SK-N-SH (cell line): ENCODE measurements around the gene MMP14. TPM values are rescaled to one million over a fixed set of nuclear protein-coding genes. Genes with fewer than 3 reads are reported as not detected.

Experiments used
- CTCF ChIA-PET: fragments of 300-600, 350-600 bp; formaldehyde crosslinking; extraction: SDS; loops from one replicate; lab custom pipeline; 2021; lab: Yijun Ruan, JAX
- POLR2A ChIA-PET: fragments of 350-600 bp; sonication (Branson Sonifier 250); formaldehyde crosslinking; extraction: SDS; loops from one replicate; lab custom pipeline; 2020; ENCODE audit warnings: antibody characterized with exemption, inconsistent platforms; lab: Yijun Ruan, JAX
- DNase-seq: peaks from one replicate; pipeline ENCODE4 v3.0.0; 2012
- H2AFZ ChIP-seq: fragments of 200-600 bp; sonication (generic); 2 replicates; pipeline ENCODE4 v1.8.1; 2016; ENCODE audit warnings: antibody characterized with exemption, mild to moderate bottlenecking, low read depth
- H3F3A ChIP-seq: fragments of 200-600 bp; sonication (generic); replicated peaks from 2 replicates; pipeline ENCODE3; 2016; ENCODE audit warnings: antibody characterized with exemption, mild to moderate bottlenecking; ENCODE audit not compliant: insufficient read depth
- H3K27ac ChIP-seq, 2 experiments: fragments of 200-500 bp in 1 of 2; fragments of 200-600 bp in 1 of 2; sonication (Bioruptor generic) in 1 of 2; sonication (generic), shearing (Covaris generic) in 1 of 2; 2 replicates each; pipeline versions ENCODE4 v1.5.1 to v1.6.1; 2014 to 2016; ENCODE audit warnings: low read depth in 2 of 2, inconsistent platforms in 1 of 2, low read length in 1 of 2, mild to moderate bottlenecking in 1 of 2, mixed read lengths in 1 of 2
- H3K27me3 ChIP-seq: fragments of 200-600 bp; sonication (generic), shearing (Covaris generic); 2 replicates; pipeline ENCODE4 v1.6.1; 2016; ENCODE audit warnings: mixed run types; ENCODE audit not compliant: insufficient read depth
- H3K36me3 ChIP-seq, 2 experiments: fragments of 200-500 bp in 1 of 2; fragments of 200-600 bp in 1 of 2; sonication (Bioruptor generic) in 1 of 2; sonication (generic) in 1 of 2; replicated peaks in 1 of 2; 2 replicates each; pipeline versions ENCODE3 to v1.5.1; 2014 to 2016; ENCODE audit warnings: low read length in 1 of 2, mild to moderate bottlenecking in 1 of 2; ENCODE audit not compliant: insufficient read depth in 2 of 2, control insufficient read depth in 1 of 2
- H3K4me1 ChIP-seq, 2 experiments: fragments of 200-500 bp in 1 of 2; fragments of 200-600 bp in 1 of 2; sonication (Bioruptor generic) in 1 of 2; sonication (generic), shearing (Covaris generic) in 1 of 2; 2 replicates each; pipeline versions ENCODE4 v1.5.1 to v1.6.1; 2014 to 2016; ENCODE audit warnings: low read depth in 1 of 2, low read length in 1 of 2, mixed run types in 1 of 2; ENCODE audit not compliant: insufficient read depth in 2 of 2, control insufficient read depth in 1 of 2
- H3K4me2 ChIP-seq: fragments of 200-600 bp; sonication (generic), shearing (Covaris generic); 2 replicates; pipeline ENCODE4 v1.6.1; 2017; ENCODE audit warnings: mixed run types
- H3K4me3 ChIP-seq, 2 experiments: fragments of 200-500 bp in 1 of 2; fragments of 200-600 bp in 1 of 2; sonication (Bioruptor generic) in 1 of 2; sonication (generic), shearing (Covaris generic) in 1 of 2; 2 replicates each; pipeline versions ENCODE4 v1.5.1 to v1.8.1; 2014 to 2016; ENCODE audit warnings: low read depth in 2 of 2, inconsistent platforms in 1 of 2, low read length in 1 of 2, mild to moderate bottlenecking in 1 of 2, mixed read lengths in 1 of 2, moderate library complexity in 1 of 2
- H3K79me2 ChIP-seq: fragments of 200-600 bp; sonication (generic); 2 replicates; pipeline ENCODE4 v1.8.1; 2017; ENCODE audit warnings: mild to moderate bottlenecking; ENCODE audit not compliant: insufficient read depth
- H3K9ac ChIP-seq: fragments of 200-600 bp; sonication (generic); 2 replicates; pipeline ENCODE4 v1.6.1; 2017; ENCODE audit warnings: mixed run types
- H3K9me2 ChIP-seq: fragments of 200-600 bp; sonication (generic); 2 replicates; pipeline ENCODE4 v1.6.1; 2017; ENCODE audit warnings: mixed run types
- H3K9me3 ChIP-seq: fragments of 200-600 bp; sonication (generic); 2 replicates; pipeline ENCODE4 v1.6.1; 2017; ENCODE audit warnings: mixed run types, mild to moderate bottlenecking, moderate library complexity
- H4K20me1 ChIP-seq: fragments of 200-600 bp; sonication (generic); 2 replicates; pipeline ENCODE4 v1.6.1; 2017; ENCODE audit warnings: mild to moderate bottlenecking, mixed run types; ENCODE audit not compliant: insufficient read depth
- CHD2 ChIP-seq: fragments of 150-350 bp; IDR thresholded peaks from 2 replicates; pipeline ENCODE4 v1.6.1; 2018; ENCODE audit warnings: low read length; ENCODE audit not compliant: partially characterized antibody
- CTCF ChIP-seq: fragments of 200-600 bp; sonication (generic); IDR thresholded peaks from 2 replicates; pipeline ENCODE4 v1.6.1; 2017; ENCODE audit warnings: antibody characterized with exemption, mild to moderate bottlenecking, moderate library complexity
- REST ChIP-seq: IDR thresholded peaks from 2 replicates; pipeline ENCODE4 v1.6.1; 2012; ENCODE audit warnings: mild to moderate bottlenecking, low read depth, low read length, moderate library complexity
- RXRA ChIP-seq: IDR thresholded peaks from 2 replicates; pipeline ENCODE4 v1.4.0; 2012; ENCODE audit warnings: low read depth, mild to moderate bottlenecking, borderline replicate concordance
- TCF12 ChIP-seq: IDR thresholded peaks from 2 replicates; pipeline ENCODE4 v1.4.0; 2012
- TEAD4 ChIP-seq: IDR thresholded peaks from 2 replicates; pipeline ENCODE4 v1.4.0; 2012; ENCODE audit warnings: mild to moderate bottlenecking, borderline replicate concordance; ENCODE audit not compliant: insufficient read depth
- YY1 ChIP-seq: IDR thresholded peaks from 2 replicates; pipeline ENCODE4 v1.4.0; 2012; ENCODE audit warnings: low read depth, mild to moderate bottlenecking
- WGBS: methylation state at CpG from one replicate; pipeline ENCODE4 v1.1.6; 2017; ENCODE audit warnings: low lambda C conversion rate; 5-methylcytosine and 5-hydroxymethylcytosine counted together
- polyA plus RNA-seq, 3 experiments: library from polyadenylated mRNA; depleted of rRNA; stranded (reverse); fragments of >200 nt; gene quantifications; 2 replicates each; pipeline ENCODE4 v1.2.3, GENCODE V29; 2012

The MMP14 gene
- polyA plus RNA-seq, 1 of the 3 experiments (the other 2 are of a cell fraction): 139 TPM

DNA sequence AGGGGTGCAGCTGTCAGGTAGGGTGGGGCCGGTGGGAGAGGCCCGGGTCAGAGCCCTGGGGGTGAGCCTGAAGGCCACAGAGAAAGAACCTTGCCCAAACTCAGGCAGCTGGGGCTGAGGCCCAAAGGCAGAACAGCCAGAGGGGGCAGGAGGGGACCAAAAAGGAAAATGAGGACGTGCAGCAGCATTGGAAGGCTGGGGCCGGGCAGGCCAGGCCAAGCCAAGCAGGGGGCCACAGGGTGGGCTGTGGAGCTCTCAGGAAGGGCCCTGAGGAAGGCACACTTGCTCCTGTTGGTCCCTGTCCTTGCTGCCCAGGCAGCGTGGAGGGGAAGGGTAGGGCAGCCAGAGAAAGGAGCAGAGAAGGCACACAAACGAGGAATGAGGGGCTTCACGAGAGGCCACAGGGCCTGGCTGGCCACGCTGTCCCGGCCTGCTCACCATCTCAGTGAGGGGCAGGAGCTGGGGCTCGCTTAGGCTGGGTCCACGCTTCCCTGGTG lies 10.5 kb downstream of the MMP14 start:
- Histone ChIP-seq H3K79me2 (no peaks in the 10 kb centered on the region; the same call in 1 of the 2 replicates), H3K4me3 (no peak overlapping the region), H3K36me3 (peaks cover 0 to 9% of the 10 kb centered on the region in 2 experiments), H3K9ac (no peak overlapping the region), H3K27ac (peak overlapping the region in 1 of 2 experiments; percentile 28; a peak in 1 of 4 replicates), H3K4me2 (no peak overlapping the region), H3K27me3 (no peaks in the 10 kb centered on the region), H4K20me1 (no peaks in the 10 kb centered on the region), H3K9me2 (no peaks in the 10 kb centered on the region), H3K4me1 (peaks cover 26 to 36% of the 10 kb centered on the region in 2 experiments), H2AFZ (no peak overlapping the region), H3F3A (peaks cover 18% of the 10 kb centered on the region), H3K9me3 (no peaks in the 10 kb centered on the region)
- peak; percentile 20 for DNase-seq
- ChIA-PET POLR2A (interaction anchor here (1.3 kb wide), 1 partner anchor 11 kb away, joined by 3 read pairs; no protein-coding TSS in a partner anchor), CTCF (interaction anchor here (1.5 to 18.5 kb wide), 4 partner anchors 10 to 290 kb away, joined by 3 to 472 read pairs (median 22); partner anchors contain the start of genes MMP14, MRPL52 and SLC7A7)
- TF ChIP-seq RXRA (no peak), CHD2 (no peak), TEAD4 (no peak)
- 80% methylated on average over 5 of the region's 11 CpGs for WGBS

DNA sequence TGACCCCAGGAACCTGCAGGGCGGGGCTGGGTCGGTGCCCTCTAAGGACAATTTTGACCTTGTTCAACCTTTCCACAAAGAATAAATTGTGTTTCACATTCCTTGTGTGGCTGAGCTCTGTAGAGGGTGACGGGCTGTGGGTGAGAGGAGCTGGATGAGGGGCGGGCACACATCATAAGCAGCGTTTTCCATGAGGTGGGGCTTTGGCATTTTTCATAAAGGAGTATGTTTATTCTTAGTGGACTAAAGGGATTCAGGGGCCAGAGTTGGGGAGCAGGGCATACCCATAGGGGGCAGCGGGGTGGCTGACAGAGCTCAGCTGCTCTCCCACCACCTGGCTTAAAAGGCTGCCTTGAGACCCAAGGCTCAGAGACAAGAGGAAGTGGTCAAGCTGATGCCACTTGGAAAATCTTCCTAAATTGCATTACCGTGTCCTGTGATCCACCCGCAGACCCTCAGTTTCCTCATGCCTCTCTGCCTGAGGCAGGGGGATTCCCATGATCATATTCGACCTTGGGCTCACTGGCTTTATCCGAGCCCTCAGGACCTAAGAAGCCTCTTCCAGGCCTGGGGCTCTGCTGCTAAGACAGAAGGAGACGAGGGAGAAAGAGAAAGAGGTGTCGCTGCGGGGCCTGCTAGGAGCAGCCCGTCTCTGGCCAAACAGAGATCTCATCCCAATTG lies 11.4 kb downstream of the MMP14 start:
- H3K27ac ChIP-seq: peak overlapping the region; percentile 53 to 90
- no peaks in the 10 kb centered on the region for H4K20me1 ChIP-seq
- peaks cover 18% of the 10 kb centered on the region for H3F3A ChIP-seq
- ChIA-PET POLR2A (interaction anchor here (0.7 to 2.8 kb wide), 7 partner anchors 10 to 80 kb away, joined by 3 to 16 read pairs (median 5); partner anchors contain the start of gene REM2), CTCF (interaction anchor here (1.1 to 18.5 kb wide), 9 partner anchors 11 to 291 kb away, joined by 3 to 472 read pairs (median 4); partner anchors contain the start of genes MMP14, MRPL52, REM2 and SLC7A7)
- peak; percentile 57 for DNase-seq
- peak overlapping the region; percentile 55; the same call in 1 of the 2 replicates for H3K9ac ChIP-seq
- TF ChIP-seq YY1 (no peak), CTCF (peak; percentile 34), TCF12 (no peak), REST (no peak)
- peak overlapping the region; percentile 41; the same call in 1 of the 2 replicates for H2AFZ ChIP-seq
- no peaks in the 10 kb centered on the region for H3K9me3 ChIP-seq
- H3K27me3 ChIP-seq: no peaks in the 10 kb centered on the region
- H3K4me3 ChIP-seq: no peak overlapping the region
- 94% methylated on average over 13 of the region's 14 CpGs for WGBS
- peak overlapping the region; percentile 47; the same call in 1 of the 2 replicates for H3K4me2 ChIP-seq
- H3K79me2 ChIP-seq: no peaks in the 10 kb centered on the region; the same call in 1 of the 2 replicates
- H3K36me3 ChIP-seq: peaks cover 0 to 9% of the 10 kb centered on the region in 2 experiments
- H3K4me1 ChIP-seq: peaks cover 26 to 36% of the 10 kb centered on the region in 2 experiments
- no peaks in the 10 kb centered on the region for H3K9me2 ChIP-seq
